ENCODE results near the gene SF1.

DNA sequence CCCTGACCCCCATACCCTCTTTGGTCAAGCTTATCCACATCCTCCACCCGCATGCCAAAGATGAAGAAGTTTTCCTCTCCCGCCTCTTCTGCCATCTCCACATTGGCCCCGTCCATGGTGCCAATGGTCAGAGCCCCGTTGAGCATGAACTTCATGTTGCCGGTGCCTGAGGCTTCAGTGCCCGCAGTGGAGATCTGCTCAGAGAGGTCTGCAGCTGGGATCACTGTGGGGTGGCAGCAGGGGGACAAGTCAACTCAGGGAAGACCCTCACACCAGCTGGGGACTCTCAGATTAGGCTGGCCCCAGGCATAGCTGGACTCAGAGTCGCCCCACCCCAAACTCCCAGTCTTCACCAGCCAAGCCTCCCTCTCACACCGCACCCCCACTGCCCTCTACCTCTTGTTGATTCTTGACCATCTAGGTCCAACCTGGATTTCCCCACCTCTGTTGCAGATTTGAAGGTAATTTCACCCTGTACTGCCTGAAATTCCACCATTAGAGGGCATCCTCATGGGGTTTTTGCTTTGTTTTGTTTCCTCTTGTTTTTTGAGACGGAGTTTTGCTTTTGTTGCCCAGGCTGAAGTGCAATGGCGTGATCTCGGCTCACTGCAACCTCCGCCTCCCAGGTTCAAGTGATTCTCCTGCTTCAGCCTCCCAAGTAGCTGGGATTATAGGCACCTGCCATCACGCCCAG is 27.8 kb downstream of the SF1 start:
- TF ChIP-seq CTCF (conservative IDR thresholded peaks at IDR 0.05) (no peak), ZFX (IDR thresholded peaks at IDR 0.05) (no peak)

Data from C4-2B (cell line).